ENCODE measurements around the gene PIF1.

GRCh38 chr15:64854526-64854925 lies 29.1 kb upstream of the PIF1 start:
- TF ChIP-seq POLR2AphosphoS5 (IDR thresholded peaks at IDR 0.05; ENCODE audit: low read depth, low read length) (no peak), CTCF (IDR thresholded peaks at IDR 0.05 in 2 of 3, conservative IDR thresholded peaks at IDR 0.05 in 1 of 3; ENCODE audit: borderline replicate concordance in 1 of 3, insufficient read depth in 1 of 3, low read depth in 2 of 3, low read length in 2 of 3) (no peak), TCF7L2 (IDR thresholded peaks at IDR 0.05; ENCODE audit: borderline replicate concordance, extremely low read depth, insufficient read depth, insufficient read length) (no peak), YY1 (IDR thresholded peaks at IDR 0.05; ENCODE audit: extremely low read depth, insufficient replicate concordance, low read depth, low read length) (no peak), EZH2 (IDR thresholded peaks at IDR 0.05) (no peak), MAX (IDR thresholded peaks at IDR 0.05) (no peak), ZNF274 (IDR thresholded peaks at IDR 0.05; ENCODE audit: low read depth, low read length) (no peak)

Data from HCT116 (cell line).